ENCODE results near the gene CEP112.
"Not testable (repeated sequence)": the region's sequence is repeated elsewhere in the genome, so short reads cannot be mapped to it uniquely, and the experiment has no call there.

The CEP112 gene

GRCh38 chr17:66167189-66167815, 24.6 kb downstream of the CEP112 start:
- DNase-seq (ENCODE audit: low read depth) = no peak
- no peak overlapping the region for H3K4me3 ChIP-seq (ENCODE audit: low read depth, low read length)
- in situ Hi-C loops (cut with HindIII; ENCODE audit: low sequenced_read_pairs) = no loop called here
- no peak for TF ChIP-seq CTCF (IDR thresholded peaks at IDR 0.05; ENCODE audit: low read depth, low read length, missing control alignments)

GRCh38 chr17:66165537-66166123, 26.3 kb downstream of the CEP112 start:
- peak; percentile 52 for DNase-seq (ENCODE audit: low read depth)

GRCh38 chr17:66155055-66155454, 36.9 kb downstream of the CEP112 start:
- H3K4me3 ChIP-seq (ENCODE audit: low read depth, low read length); DNase-seq (ENCODE audit: low read depth); in situ Hi-C loops (cut with HindIII; ENCODE audit: low sequenced_read_pairs): not testable (repeated sequence)

More at GRCh38 chr17:66165537-66166123, 26.3 kb downstream of the CEP112 start:
- no peak overlapping the region for H3K4me3 ChIP-seq (ENCODE audit: low read depth, low read length)
- peak; percentile 41 for TF ChIP-seq CTCF (IDR thresholded peaks at IDR 0.05; ENCODE audit: low read depth, low read length, missing control alignments)
- in situ Hi-C loops (cut with HindIII; ENCODE audit: low sequenced_read_pairs) = no loop called here

- no peak for TF ChIP-seq CTCF (IDR thresholded peaks at IDR 0.05; ENCODE audit: low read depth, low read length, missing control alignments)
- DNase-seq (ENCODE audit: low read depth) = no peak
- in situ Hi-C loops (cut with HindIII; ENCODE audit: low sequenced_read_pairs) = no loop called here
- no peak overlapping the region for H3K4me3 ChIP-seq (ENCODE audit: low read depth, low read length)
Measured at GRCh38 chr17:66152756-66153155, 39.2 kb downstream of the CEP112 start.

- no peak overlapping the region for H3K4me3 ChIP-seq (ENCODE audit: low read depth, low read length)
- DNase-seq (ENCODE audit: low read depth) = no peak
- no peak for TF ChIP-seq CTCF (IDR thresholded peaks at IDR 0.05; ENCODE audit: low read depth, low read length, missing control alignments)
- in situ Hi-C loops (cut with HindIII; ENCODE audit: low sequenced_read_pairs) = no loop called here
Measured at GRCh38 chr17:66150708-66151107, 41.2 kb downstream of the CEP112 start.

- TF ChIP-seq CTCF (IDR thresholded peaks at IDR 0.05; ENCODE audit: low read depth, low read length, missing control alignments) = no peak
- in situ Hi-C loops (cut with HindIII; ENCODE audit: low sequenced_read_pairs) = no loop called here
- DNase-seq (ENCODE audit: low read depth) = no peak
- H3K4me3 ChIP-seq (ENCODE audit: low read depth, low read length) = no peak overlapping the region
Measured at GRCh38 chr17:66149562-66149961, 42.4 kb downstream of the CEP112 start.

GRCh38 chr17:66146394-66146793, 45.5 kb downstream of the CEP112 start:
- no peak for DNase-seq (ENCODE audit: low read depth)
- in situ Hi-C loops (cut with HindIII; ENCODE audit: low sequenced_read_pairs) = no loop called here
- H3K4me3 ChIP-seq (ENCODE audit: low read depth, low read length) = no peak overlapping the region
- no peak for TF ChIP-seq CTCF (IDR thresholded peaks at IDR 0.05; ENCODE audit: low read depth, low read length, missing control alignments)

Measured in astrocyte of the cerebellum (primary cell).